Activated CD8-positive, alpha-beta memory T cell treated with anti-CD3 and anti-CD28 coated beads, Interleukin-2, amount 50 U/mL, for 1 hour (primary cell): ENCODE measurements around the gene GNPAT.

Source experiments
- DNase-seq: peaks from one replicate; pipeline ENCODE4 v3.0.0-alpha.2; 2020; ENCODE audit errors: extremely low read depth

GNPAT gene

DNA sequence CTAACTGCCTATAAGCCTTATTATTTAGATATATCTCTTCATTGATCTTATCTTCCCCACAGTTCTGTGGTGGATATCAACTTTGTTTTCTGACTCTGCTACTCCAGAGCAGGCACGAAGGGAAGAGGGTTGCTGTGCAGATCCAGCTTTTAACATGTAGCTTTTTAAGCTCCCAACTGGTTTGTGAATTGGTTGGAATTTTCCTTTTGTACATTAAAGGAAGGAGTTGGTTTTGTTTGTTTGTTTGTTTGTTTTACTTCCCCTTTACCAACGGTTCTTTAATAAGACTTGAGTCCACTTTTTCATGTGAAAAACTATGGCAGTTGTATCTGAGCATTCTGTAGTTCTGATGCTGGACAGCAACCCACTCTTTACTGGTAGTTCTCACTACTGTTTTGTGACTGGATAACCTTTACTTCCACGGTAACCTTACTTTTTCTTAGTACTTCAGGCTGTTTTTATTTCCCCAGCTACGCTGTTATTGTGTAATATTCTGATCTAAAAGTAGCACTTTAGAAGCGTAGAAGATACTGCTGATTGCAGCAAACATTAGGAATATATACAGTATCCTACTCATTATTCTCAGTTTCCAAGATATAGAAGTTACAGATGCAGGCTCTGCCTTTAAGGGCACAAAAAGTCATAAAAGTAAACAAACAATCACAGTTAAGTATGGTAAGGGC lies 1.6 kb downstream of the GNPAT start:
- no peak for DNase-seq

DNA sequence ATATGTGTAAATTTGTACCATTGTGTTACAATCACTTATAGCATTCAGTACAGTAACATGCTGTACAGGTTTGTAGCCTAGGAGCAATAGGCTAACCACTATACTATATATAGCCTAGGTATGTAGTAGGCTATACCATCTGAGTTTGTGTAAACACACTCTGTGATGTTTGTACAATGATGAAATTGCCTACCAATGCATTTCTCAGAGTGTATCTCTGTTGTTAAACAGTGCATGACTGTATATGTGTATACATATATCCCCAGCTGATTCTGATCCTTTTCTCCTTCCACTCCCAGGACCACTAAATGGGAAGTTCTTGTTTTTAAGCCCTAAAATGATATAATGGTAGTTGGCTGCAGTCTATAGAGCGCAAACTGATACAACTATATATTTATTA lies 7.8 kb downstream of the GNPAT start:
- DNase-seq: no peak

DNA sequence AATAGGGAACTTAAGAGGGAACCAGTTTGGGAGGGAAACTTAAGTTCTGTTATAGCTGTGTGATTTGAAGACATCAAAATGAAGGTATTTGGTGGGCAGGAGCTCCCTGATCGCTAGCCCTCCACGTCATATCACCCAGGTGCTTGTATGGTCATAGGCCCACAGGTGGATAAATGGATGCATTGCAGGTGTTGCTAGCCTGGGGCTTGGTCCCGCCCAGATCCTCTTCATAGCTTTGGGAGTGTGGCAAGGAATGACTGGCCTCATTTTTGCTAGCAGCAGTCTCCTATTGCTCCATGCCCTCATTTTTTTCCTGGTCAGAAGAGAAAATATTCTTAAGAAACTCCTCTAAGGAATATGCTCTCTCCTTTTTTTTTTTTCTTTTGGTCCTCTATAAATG lies 11.3 kb downstream of the GNPAT start:
- no peak for DNase-seq

GRCh38 chr1:231260351-231260750 lies 19.3 kb downstream of the GNPAT start:
- no peak for DNase-seq

DNA sequence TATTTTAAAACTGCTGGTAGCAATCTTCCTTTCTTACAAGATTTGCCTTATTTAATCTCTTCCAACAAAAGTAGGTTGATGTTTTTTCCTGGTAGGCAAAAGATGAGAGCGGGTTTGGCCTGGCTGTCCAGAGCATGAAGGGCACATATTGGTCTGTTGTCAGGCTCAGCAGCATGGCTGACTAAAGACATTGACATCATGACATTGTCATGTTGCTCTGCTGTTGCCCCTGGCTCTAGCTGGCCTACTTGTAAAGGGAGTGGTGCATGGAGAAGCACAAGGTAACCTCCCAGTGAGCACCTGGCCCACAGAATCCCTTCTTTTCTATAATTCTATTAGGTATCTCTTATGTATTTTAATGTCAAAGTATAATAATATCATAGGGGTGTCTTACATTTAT lies 23.6 kb downstream of the GNPAT start:
- no peak for DNase-seq

DNA sequence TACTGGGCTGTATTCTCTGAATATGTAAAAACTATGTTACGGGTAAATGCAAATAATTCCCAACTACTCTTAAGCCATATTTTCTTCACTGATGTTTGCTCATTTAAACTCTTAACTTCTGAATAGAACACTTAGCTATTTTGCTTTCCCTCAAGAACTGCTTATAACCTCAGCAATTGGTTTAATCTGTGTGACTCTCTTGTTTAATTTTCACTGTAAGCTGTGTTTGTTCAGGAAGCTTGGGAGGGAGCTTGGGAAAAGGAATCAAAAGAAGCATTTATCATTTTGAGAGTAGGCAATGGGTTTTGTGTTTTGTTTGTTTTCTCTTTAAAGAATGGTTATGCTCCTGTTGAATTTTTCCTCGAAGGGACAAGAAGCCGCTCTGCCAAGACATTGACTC lies 24.4 kb downstream of the GNPAT start:
- DNase-seq: no peak

DNA sequence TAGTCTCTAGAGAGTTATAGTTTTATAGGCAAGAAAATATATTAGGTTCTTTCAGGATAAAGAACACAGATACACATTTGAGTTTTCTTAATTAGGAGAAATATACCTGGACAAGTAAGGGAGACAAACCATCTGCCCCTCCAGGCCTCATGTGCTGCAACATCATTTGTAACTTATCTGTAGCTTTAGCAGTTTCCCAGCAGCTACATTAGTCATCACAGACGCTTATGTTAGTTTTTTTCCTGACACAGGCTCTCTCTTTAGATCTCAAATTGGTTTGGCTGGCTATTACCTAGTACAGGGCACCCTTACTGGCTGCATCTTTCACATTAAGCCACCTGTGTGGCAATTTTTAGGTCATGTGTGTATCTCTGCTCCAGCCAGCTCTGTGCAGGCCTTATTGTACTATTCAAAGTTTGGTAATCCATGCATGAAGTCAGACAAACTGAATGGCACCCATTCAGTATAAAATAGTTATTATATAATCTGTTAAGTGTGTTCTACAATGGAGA lies 25.9 kb downstream of the GNPAT start:
- no peak for DNase-seq

DNA sequence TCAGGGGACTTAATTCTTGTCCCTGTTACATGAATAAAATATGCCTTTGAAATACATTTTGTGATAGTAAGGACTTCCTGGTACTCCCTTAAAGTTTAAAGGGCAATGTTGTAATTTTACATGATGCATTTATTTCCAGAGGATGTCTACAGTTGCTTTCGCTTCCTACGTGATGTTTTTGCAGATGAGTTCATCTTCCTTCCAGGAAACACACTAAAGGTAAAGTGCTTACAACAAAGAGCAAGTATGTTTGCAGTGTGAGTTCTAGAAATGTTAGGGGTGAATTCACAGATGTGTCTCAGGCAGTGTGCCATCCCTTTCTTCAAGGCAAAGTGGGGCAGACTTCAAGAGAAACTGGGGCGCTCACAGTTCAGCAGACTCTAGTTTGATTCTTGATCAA lies 31.2 kb downstream of the GNPAT start:
- no peak for DNase-seq

DNA sequence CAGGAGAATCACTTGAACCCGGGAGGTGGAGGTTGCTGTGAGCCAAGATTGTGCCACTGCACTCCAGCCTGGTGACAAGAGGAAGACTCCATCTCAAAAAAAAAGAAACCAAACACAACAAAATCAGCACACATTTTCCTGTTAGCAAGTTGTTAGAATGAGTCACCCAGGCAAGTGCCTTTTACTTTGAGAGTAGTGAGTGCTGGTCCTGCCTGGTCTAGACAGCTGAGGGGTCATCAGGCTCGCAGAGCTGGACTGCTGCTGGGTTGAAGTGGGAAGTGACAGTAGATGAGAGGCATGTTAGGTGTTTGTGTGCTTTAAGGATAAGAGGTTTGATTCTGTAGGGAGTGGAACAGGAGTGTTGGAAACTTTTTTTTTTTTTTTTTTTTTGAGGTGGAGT lies 31.9 kb downstream of the GNPAT start:
- no peak for DNase-seq

DNA sequence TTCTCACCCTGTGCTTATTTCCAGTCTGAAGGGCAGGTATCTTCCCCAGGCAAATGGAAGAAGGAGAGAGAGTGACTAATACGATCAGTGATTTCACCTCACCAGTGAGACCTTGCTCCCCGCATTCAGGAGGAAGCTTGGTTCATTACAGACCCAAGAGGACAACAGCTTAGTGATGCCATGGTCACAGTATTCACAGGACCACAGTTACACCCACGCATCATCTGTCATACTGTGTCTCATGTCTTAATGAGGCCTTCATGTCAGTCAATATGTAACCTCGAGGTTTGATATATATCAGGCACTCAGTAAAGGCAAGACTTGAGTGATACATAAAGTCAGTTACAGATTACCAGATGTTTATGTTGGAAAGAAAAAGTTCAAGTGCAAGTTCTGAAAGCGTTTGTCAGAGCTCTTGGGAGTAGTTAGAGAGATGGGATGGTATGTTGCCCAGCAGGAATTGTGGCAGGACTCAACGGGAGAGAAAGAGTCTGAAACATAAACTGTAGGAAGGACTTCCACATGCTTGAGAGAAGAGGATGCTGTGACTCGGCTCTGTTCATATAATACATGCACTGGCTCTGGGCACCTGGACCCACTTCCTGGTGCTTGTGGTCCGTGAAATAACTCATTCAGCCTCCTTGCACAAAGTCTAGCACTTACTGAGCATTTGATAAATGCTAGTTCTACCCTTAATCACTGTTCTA lies 33.3 kb downstream of the GNPAT start:
- DNase-seq: no peak

DNA sequence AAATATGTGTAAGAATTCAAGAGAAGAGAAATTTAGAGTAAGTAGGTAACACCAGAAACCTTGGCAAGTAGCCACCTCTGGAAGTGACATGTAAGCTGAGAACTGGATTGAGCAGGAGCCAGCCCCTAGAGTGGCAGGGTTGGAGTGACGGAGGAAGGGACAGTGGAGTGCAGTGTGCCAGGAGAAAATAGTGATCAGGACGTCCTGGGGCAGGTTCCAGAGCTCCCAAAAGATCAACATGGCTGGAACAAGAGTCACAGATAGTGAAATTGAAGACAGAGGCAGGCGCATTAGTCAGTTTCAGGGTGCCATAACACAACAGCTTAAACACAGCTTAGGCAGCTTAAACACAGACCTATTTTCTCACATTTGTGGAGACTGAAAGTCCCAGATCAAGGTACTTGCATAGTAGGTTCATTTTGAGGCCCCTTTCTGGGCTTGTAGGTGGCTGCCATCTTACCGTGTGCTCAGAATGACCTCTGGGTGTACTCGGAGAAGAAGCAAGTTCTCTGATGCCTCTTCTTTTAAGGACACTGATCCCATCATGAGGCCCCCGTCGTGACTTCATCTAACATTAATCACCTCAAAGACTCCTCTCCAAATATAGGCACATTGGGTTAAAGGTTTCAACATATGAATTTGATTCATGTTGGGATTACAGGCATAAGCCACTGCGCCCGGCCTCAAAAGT lies 37.2 kb downstream of the GNPAT start:
- no peak for DNase-seq

DNA sequence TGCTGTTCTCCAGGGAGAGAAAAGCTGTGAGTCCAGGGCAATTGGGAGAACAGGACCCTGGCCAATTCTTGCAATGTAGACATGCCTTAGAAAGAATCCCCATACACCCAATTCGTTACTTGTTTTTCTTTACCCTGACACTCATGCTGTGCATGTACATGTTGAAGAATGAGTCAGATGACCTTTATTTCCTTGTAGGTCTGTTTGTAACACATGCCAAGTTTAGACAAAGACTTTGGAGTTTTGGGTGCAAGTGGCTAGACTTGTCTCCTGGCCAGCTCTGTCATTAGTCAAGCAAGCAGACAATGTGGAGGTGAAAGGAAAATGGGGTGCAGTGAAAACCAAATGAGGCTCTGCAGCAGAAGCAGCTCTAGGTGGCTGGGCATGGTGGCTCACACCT lies 38.1 kb downstream of the GNPAT start:
- no peak for DNase-seq

- no peak for DNase-seq
Observed at GRCh38 chr1:231279683-231280082, 38.7 kb downstream of the GNPAT start.

DNA sequence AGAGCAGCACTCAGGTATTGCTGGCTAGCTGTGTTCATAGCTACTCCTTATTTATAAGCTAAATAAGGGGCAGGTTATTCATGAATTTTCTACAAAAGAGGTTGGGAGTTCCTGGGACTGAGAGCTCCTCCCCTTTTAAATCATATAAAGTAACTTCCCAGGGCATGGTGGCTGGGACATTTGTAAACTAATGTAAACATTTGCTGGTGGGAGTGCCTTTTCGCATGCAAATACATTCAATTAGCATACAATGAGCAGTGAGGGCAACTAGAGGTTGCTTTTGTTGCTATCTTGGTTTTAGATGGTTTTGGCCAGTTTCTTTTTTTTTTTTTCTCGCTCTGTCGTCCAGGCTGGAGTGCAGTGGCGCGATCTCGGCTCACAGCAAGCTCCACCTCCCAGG lies 43.4 kb downstream of the GNPAT start:
- DNase-seq: no peak

DNA sequence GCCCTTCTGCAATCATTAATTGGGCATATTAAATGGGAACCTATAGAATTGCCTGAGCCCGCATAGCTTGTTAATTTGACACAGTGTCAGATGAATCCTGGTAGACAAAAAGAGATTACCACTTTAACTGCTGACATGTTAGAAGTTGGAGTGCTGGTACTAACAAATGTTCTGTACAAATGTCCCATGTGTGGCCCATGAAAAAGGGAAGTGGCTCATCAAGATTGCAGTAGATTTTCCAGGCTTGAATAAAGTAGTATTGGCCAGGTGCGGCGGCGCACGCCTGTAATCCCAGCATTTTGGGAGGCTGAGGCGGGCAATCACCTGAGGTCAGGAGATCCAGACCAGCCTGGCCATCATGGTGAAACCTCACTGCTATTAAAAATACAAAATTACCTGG lies 45.6 kb downstream of the GNPAT start:
- no peak for DNase-seq

DNA sequence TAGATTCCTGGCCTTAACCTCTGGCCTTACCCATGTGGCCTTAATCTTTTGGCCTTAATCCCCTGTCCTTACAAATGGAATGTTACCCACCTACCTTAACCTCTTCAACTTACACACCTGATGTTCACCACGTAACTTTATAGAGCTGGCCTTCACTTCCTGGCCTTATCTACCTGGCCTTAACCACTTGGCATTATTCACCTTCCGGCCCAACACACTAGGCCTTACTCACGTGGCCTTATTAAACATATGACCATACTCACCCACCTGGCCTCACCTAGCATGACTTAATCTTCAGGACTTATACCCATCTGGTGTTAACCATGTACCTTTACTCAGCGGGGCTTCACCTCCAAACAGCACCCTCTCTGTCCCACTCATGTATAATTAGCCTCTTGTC lies 54.9 kb downstream of the GNPAT start:
- no peak for DNase-seq

GRCh38 chr1:231301990-231302389 lies 61.0 kb downstream of the GNPAT start:
- no peak for DNase-seq

DNA sequence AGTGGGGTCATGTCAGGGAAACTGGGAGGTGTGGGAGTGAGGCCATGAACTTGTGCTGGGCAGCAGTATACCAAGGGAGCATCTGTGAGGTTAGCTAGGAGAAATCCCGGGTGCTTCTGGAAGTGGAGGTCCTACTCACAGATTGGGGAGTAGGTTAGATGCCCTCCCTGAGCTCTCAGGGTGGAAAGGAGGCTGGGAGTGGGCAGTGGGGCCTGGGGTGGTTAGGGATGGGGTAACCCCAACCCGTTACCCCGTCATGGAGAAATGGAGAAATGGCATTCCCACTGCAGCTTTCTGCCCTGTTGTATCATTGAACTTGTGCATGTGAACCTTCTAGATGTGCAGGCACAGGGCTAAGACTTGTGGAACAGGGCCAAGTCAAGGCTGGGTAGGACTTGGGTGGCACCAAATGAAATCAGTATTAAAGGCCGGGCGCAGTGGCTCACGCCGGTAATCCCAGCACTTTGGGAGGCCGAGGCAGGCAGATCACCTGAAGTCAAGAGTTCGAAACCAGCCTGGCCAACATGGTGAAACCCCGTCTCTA lies 69.5 kb downstream of the GNPAT start:
- no peak for DNase-seq

GRCh38 chr1:231311720-231312431 lies 70.9 kb downstream of the GNPAT start:
- DNase-seq: no peak

- DNase-seq: no peak
Observed at GRCh38 chr1:231312432-231312788, 71.4 kb downstream of the GNPAT start.

- DNase-seq: no peak
Observed at GRCh38 chr1:231313661-231314060, 72.6 kb downstream of the GNPAT start.

DNA sequence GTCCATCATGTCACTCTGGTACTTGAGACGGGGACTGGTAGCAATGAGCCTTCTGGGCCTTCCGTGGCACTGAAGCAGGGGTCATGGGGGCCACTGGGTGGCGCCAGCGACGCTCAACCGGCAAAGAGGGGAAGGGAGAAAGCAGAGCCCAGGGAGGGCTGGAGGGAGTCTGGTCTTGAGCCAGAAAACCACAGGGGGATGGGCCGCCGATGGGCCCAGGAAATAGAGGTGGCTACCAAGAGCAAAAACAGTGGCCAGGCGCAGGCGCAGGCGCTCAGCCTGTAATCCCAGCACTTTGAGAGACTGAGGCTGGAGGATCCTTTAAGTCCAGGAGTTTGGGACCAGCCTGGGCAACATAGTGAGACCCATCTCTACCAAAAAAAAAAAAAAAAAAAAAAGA lies 74.9 kb downstream of the GNPAT start:
- DNase-seq: no peak
